ENCODE data around the gene PARD3B.

- TF ChIP-seq CTCF (IDR thresholded peaks at IDR 0.05; ENCODE audit: borderline replicate concordance, extremely low read depth, low read length, poor library complexity, severe bottlenecking) (no peak), EZH2 (IDR thresholded peaks at IDR 0.05; ENCODE audit: borderline replicate concordance, low read depth, low read length, severe bottlenecking) (no peak)
Observed at GRCh38 chr2:205574001-205574400, 1028.7 kb downstream of the PARD3B start.

Measured in DND-41 (cell line).